Lung (tissue), 12 donors: Measurements from ENCODE around the gene KRT1. TPM values are rescaled to one million over a fixed set of nuclear protein-coding genes. Genes with fewer than 3 reads are reported as not detected.

Experiments used
- ATAC-seq: fragments of 200-7000 bp; cut with Tn5 transposase; one replicate; pipeline ENCODE4 v1.9.1; 2020; ENCODE audit warnings: moderate number of reproducible peaks; ENCODE audit not compliant: insufficient read depth, low FRiP score
- DNase-seq, 3 donors: peaks; one replicate each; pipeline ENCODE4 v3.0.0-alpha.2; 2013 to 2017
- H3K27ac ChIP-seq, 2 donors: one replicate each; pipeline ENCODE4 v1.5.1; 2013; ENCODE audit warnings: mild to moderate bottlenecking in 2 of 2, moderate library complexity in 2 of 2, control low read depth in 1 of 2, inconsistent platforms in 1 of 2, low read depth in 1 of 2, low read length in 1 of 2
- H3K27me3 ChIP-seq, 3 donors: one replicate each; pipeline ENCODE4 v1.5.1; 2013; ENCODE audit warnings: low read length in 2 of 3; ENCODE audit not compliant: control insufficient read depth in 3 of 3, insufficient read depth in 3 of 3
- H3K36me3 ChIP-seq, 4 donors: one replicate each; pipeline ENCODE4 v1.5.1; 2013; ENCODE audit warnings: low read length in 4 of 4, mild to moderate bottlenecking in 1 of 4, moderate library complexity in 1 of 4; ENCODE audit not compliant: control insufficient read depth in 4 of 4, insufficient read depth in 4 of 4
- H3K4me1 ChIP-seq, 5 donors: one replicate each; pipeline ENCODE4 v1.5.1; 2013; ENCODE audit warnings: low read length in 5 of 5, mild to moderate bottlenecking in 2 of 5, moderate library complexity in 1 of 5; ENCODE audit not compliant: control insufficient read depth in 5 of 5, insufficient read depth in 5 of 5
- H3K4me3 ChIP-seq: one replicate; pipeline ENCODE4 v1.5.1; 2013; ENCODE audit warnings: mild to moderate bottlenecking, control low read depth, moderate library complexity
- H3K9ac ChIP-seq, 2 donors: one replicate each; pipeline ENCODE4 v1.5.1; 2013; ENCODE audit warnings: low read length in 2 of 2, control low read depth in 1 of 2; ENCODE audit not compliant: insufficient read depth in 1 of 2
- H3K9me3 ChIP-seq, 4 donors: one replicate each; pipeline ENCODE4 v1.5.1; 2013; ENCODE audit warnings: low read length in 3 of 4, mild to moderate bottlenecking in 1 of 4, moderate library complexity in 1 of 4; ENCODE audit not compliant: control insufficient read depth in 4 of 4, insufficient read depth in 3 of 4
- WGBS, 2 donors: extraction: QIAGEN DNeasy Blood & Tissue Kit; methylation state at CpG; one replicate each; pipeline ENCODE4 v1.1.7; 2013; 5-methylcytosine and 5-hydroxymethylcytosine counted together
- polyA plus RNA-seq, 2 donors: library from polyadenylated mRNA; stranded (reverse); fragments of 200-250 nt; gene quantifications; one replicate each; pipeline ENCODE4 v1.2.1, GENCODE V29; 2013
- total RNA-seq, 2 donors: library from RNA; depleted of rRNA in 1 of 2; stranded (reverse); fragments of >200 nt in 1 of 2; gene quantifications; one replicate each; pipeline ENCODE4 v1.2.1, GENCODE V29; 2014 to 2021
- TF ChIP-seq, protein P1 (sequence below): IDR thresholded peaks from 2 replicates; pipeline ENCODE4 v1.5.1; 2012; ENCODE audit warnings: mild to moderate bottlenecking; ENCODE audit errors: control extremely low read depth, extremely low read depth
- donor health status: control.
- donor health status: control.
- donor health status: Bipolar disorder and iron deficiency.
- donor health status: healthy.
- donor health status: DM: yes; HTN: yes; CAD: no.

KRT1 gene
- total and polyA plus RNA-seq, 4 donors, result 0.09 to 0.82 TPM; not detected in 2

DNA sequence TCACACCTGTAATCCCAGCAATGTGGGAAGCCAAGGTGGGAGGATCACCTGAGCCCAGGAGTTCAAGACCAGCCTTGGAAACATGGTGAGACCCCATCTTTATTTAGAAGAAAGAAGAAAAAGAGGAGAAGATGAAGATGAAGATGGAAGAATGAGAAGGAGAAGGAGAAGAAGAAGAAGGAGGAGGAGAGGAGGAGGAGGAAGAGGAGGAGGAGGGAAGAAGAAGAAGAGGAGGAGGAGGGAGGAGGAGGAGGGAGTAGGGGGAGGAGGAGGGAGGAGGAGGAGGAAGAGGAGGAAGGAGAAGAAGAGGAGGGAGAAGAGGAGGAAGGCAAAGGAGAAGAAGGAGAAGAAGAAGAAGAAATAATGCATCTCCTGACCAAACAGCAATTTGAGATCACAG is 9.0 kb upstream of the KRT1 start:
- H3K9me3 ChIP-seq, result no peaks in the 10 kb centered on the region
- H3K36me3 ChIP-seq, result no peaks in the 10 kb centered on the region
- H3K27ac ChIP-seq, result no peak overlapping the region
- TF ChIP-seq, protein P1, sequence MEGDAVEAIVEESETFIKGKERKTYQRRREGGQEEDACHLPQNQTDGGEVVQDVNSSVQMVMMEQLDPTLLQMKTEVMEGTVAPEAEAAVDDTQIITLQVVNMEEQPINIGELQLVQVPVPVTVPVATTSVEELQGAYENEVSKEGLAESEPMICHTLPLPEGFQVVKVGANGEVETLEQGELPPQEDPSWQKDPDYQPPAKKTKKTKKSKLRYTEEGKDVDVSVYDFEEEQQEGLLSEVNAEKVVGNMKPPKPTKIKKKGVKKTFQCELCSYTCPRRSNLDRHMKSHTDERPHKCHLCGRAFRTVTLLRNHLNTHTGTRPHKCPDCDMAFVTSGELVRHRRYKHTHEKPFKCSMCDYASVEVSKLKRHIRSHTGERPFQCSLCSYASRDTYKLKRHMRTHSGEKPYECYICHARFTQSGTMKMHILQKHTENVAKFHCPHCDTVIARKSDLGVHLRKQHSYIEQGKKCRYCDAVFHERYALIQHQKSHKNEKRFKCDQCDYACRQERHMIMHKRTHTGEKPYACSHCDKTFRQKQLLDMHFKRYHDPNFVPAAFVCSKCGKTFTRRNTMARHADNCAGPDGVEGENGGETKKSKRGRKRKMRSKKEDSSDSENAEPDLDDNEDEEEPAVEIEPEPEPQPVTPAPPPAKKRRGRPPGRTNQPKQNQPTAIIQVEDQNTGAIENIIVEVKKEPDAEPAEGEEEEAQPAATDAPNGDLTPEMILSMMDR, result no peak
- H3K4me1 ChIP-seq, result peaks cover 0 to 7% (median 0%) of the 10 kb centered on the region in 5 donors
- no peak overlapping the region for H3K4me3 ChIP-seq
- H3K27me3 ChIP-seq, result peaks cover 3 to 48% (median 34%) of the 10 kb centered on the region in 3 donors
- no peak for ATAC-seq
- DNase-seq, result no peak
- H3K9ac ChIP-seq, result no peak overlapping the region

DNA sequence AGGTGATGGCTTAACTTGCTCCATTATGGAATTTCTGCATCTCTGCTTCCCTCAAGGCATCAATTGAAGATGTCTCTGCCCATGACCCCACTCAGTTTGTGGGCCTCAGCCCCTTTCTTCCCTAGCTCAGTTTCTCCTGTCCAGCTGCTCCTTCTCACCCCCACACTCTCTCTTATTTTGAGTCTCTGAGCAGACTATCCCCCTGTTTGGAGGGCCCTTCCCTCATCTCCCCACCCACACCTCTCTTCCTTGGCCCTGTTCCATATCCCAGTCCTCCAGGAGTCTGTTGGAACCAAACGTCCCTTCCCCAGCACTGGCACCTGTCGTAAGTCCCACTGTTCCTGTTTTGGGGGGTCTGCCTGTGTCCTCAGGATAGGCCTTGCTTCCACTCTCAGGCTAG is 8.3 kb upstream of the KRT1 start:
- H3K27me3 ChIP-seq, result peaks cover 3 to 46% (median 32%) of the 10 kb centered on the region in 3 donors

DNA sequence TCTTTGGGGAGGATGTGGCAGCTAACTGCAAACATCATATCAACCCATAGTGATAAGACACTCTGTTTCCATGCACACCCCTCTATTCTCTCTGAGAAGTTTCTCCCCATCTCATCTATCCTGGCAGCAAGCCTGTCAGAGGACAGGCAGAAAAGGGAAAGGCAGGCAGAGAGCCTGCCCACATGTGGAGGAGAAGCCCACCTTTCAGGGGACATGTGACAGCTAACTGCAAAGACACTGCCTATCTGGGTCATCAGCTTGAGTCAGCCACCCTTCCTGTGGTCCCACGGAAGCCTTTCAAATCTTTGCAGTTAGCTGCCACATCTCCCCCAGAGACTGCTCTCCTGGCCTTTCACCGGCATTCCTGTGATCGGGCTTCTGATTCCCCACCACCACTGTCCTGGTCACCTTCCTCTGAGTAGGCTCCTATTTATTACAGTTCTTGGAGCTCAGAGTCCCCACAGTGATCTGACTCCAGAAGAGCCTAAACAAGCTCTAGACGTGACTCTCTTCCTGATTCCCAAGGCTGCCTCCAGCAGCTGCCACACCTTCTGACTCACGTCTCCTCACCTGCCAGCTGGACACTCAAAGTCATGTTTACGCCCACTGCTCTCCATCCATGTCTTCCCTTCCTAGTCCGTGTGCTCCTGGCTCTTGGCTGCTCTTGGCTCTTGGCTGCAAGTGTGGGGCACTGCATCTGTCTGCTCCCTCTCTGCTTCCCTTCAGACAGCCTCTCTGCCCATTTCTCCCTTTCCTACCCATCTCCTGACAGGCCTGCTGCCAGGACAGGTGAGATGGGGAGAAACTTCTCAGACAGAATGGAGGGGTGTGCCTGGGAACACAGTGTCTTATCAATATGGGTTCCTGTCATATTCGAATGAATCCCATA is 7.5 kb upstream of the KRT1 start:
- Histone ChIP-seq H3K4me3 (no peak overlapping the region), H3K27me3 (peaks cover 3 to 39% (median 29%) of the 10 kb centered on the region in 3 donors), H3K9me3 (no peaks in the 10 kb centered on the region), H3K9ac (no peak overlapping the region), H3K27ac (no peak overlapping the region), H3K4me1 (peaks cover 0 to 7% (median 0%) of the 10 kb centered on the region in 5 donors), H3K36me3 (no peaks in the 10 kb centered on the region)
- 71 to 86% methylated on average over 8 of the region's 8 CpGs for WGBS, 2 donors
- no peak for ATAC-seq
- no peak for DNase-seq
- TF ChIP-seq, protein P1, result no peak

More for the DNA sequence above, 8.3 kb upstream of the KRT1 start:
- Histone ChIP-seq H3K4me1 (peaks cover 0 to 7% (median 0%) of the 10 kb centered on the region in 5 donors), H3K9ac (no peak overlapping the region), H3K27ac (no peak overlapping the region), H3K36me3 (no peaks in the 10 kb centered on the region), H3K9me3 (no peaks in the 10 kb centered on the region), H3K4me3 (no peak overlapping the region)
- ATAC-seq (no peak), DNase-seq (no peak)
- 63 to 73% methylated on average over 2 of the region's 2 CpGs for WGBS, 2 donors
- TF ChIP-seq, protein P1, result no peak
